GM19438 (cell line): ENCODE measurements around the gene FAM131A.

Source experiments
- ATAC-seq: cut with Tn5 transposase; IDR thresholded peaks from one replicate; pipeline ENCODE4 v1.9.1; 2021; ENCODE audit warnings: low read depth; ENCODE audit not compliant: unreplicated experiment

FAM131A gene

GRCh38 chr3:184388936-184389230 is 51.5 kb downstream of the FAM131A start:
- no peak for ATAC-seq

GRCh38 chr3:184389384-184389783 is 52.0 kb downstream of the FAM131A start:
- ATAC-seq, result no peak

DNA sequence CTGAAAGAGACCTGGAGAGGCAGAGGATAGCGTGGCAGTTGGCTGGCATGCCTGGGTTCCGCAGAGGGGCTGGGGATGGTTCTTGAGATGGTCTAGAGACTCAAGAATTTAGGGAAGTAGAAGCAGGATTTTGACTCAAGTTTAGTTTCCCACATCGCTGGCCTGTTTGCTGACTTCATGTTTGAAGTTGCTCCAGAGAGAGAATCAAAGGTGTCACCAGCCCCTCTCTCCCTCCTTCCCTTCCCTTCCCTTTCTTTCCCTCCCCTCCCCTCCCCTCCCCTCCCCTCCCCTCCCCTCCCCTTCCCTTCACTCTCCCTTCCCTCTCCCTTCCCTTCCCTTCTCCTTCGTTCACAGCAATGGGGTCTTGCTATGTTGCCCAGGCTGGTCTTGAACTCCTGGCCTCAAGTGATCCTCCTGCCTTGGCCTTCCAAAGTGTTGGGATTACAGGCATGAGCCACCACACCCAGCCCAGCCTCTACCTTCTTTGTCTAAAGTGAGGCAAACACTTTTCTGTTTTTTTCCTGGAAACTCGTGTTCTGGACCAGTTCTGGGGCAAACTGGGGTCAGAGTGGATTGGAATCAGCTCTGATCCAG is 52.6 kb downstream of the FAM131A start:
- ATAC-seq, result no peak

DNA sequence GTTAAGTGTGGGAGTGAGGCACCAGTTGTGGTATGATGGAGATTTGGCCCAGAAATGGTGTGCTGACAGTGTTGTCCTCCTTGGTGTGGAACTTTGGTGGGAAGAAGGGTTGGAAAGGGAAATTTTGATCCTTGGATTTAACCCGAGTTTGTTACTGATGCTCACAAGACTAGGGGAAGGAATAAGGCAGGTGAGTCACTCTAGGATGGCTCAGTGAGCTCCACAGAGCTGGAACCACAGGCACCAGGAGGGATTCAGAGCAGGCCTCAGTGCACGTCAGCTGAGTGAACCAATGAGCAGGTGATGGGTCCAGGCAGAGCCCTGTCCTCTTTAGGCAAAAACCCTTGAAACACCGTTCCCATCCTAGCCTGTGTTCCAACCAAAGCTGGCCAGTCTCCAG is 53.9 kb downstream of the FAM131A start:
- no peak for ATAC-seq

- no peak for ATAC-seq
These were observed 57.9 kb downstream of the FAM131A start for GRCh38 chr3:184395320-184395660.
